Gastroesophageal sphincter (tissue), 4 donors: ENCODE results near the gene DOCK10. TPM values are rescaled to one million over a fixed set of nuclear protein-coding genes. Genes with fewer than 3 reads are reported as not detected.
"Not testable (repeated sequence)": the region's sequence is repeated elsewhere in the genome, so short reads cannot be mapped to it uniquely, and the experiment has no call there.

Experiments used
- ATAC-seq: fragments of 150-250 bp; one replicate; pipeline ENCODE4 v1.9.1; 2016; ENCODE audit warnings: mild to moderate bottlenecking, moderate library complexity
- H3K27ac ChIP-seq, 4 donors: fragments of 200-600 bp; sonication (generic) in 3 of 4; 1 replicate in 3 of 4; 2 replicates in 1 of 4; pipeline ENCODE4 v1.5.1; 2016 to 2019
- H3K27me3 ChIP-seq: fragments of 200-600 bp; sonication (generic); one replicate; pipeline ENCODE4 v1.5.1; 2019
- H3K36me3 ChIP-seq, 2 donors: fragments of 200-600 bp; sonication (generic); one replicate each; pipeline ENCODE4 v1.5.1; 2019; ENCODE audit warnings: control low read depth in 1 of 2
- H3K4me1 ChIP-seq, 3 donors: fragments of 200-600 bp; sonication (generic); 1 replicate in 2 of 3; 2 replicates in 1 of 3; pipeline ENCODE4 v1.5.1; 2016 to 2019; ENCODE audit warnings: control low read depth in 2 of 3
- H3K4me3 ChIP-seq, 2 donors: fragments of 200-600 bp; sonication (generic); one replicate each; pipeline ENCODE4 v1.5.1; 2019; ENCODE audit warnings: mild to moderate bottlenecking in 1 of 2, moderate library complexity in 1 of 2
- H3K9me3 ChIP-seq, 3 donors: fragments of 200-600 bp; sonication (generic); one replicate each; pipeline ENCODE4 v1.5.1; 2017 to 2019; ENCODE audit warnings: control low read depth in 2 of 3
- EP300 ChIP-seq: sonication (generic); formaldehyde crosslinking; IDR thresholded peaks from one replicate; pipeline ENCODE4 v1.6.1; 2017; ENCODE audit warnings: antibody characterized with exemption, mild to moderate bottlenecking
- POLR2A ChIP-seq, 2 donors: fragments of 450-650 bp; IDR thresholded peaks; one replicate each; pipeline ENCODE4 v1.6.1; 2017; ENCODE audit warnings: antibody characterized with exemption in 2 of 2, mild to moderate bottlenecking in 2 of 2, moderate library complexity in 1 of 2
- POLR2AphosphoS5 ChIP-seq: sonication (generic); formaldehyde crosslinking; IDR thresholded peaks from one replicate; pipeline ENCODE4 v1.6.1; 2017; ENCODE audit warnings: antibody characterized with exemption
- WGBS, 2 donors: methylation state at CpG; one replicate each; pipeline ENCODE4 v1.1.5; 2018; ENCODE audit warnings: low coverage in 1 of 2; 5-methylcytosine and 5-hydroxymethylcytosine counted together
- total RNA-seq, 4 donors: library from RNA; depleted of rRNA; stranded (reverse); fragments of >200 nt; gene quantifications; one replicate each; pipeline ENCODE4 v1.1.0, GENCODE V29; 2016
- TF ChIP-seq, protein P1 (sequence below), 4 experiments: fragments of 200-600 bp in 2 of 4; fragments of 450-650 bp in 2 of 4; sonication (generic) in 1 of 4; IDR thresholded peaks; one replicate each; pipeline ENCODE4 v1.5.1; 2017 to 2019; ENCODE audit warnings: antibody characterized with exemption in 4 of 4, mild to moderate bottlenecking in 2 of 4, moderate library complexity in 2 of 4

DOCK10 gene
- total RNA-seq, 4 donors from 2014 or later: 3.6 to 12.6 (median 7.3) TPM

DNA sequence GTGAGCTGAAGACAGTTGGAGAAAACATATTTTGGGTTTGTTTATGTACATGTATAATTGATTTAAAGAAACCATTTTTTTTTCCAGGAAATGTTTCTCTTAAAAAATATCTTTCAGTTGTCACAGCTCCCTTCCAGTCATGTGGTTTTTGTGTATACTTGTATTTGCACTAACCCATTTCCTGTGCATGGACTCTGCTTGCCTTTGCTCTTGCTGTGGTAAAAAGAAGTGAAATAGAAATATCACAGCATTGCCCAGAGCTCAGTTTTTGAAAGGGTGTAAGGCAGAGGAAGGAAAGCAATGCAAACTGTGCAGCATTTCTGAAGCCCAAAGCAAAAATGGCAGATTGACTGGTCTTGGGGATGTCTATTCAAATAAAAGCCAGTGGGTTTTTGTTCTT lies 10.4 kb upstream of the DOCK10 start:
- ATAC-seq: no peak
- no peaks in the 10 kb centered on the region for H3K9me3 ChIP-seq
- TF ChIP-seq POLR2AphosphoS5 (no peak), EP300 (no peak), POLR2A (IDR thresholded peaks at IDR 0.05) (no peak)
- TF ChIP-seq, protein P1, sequence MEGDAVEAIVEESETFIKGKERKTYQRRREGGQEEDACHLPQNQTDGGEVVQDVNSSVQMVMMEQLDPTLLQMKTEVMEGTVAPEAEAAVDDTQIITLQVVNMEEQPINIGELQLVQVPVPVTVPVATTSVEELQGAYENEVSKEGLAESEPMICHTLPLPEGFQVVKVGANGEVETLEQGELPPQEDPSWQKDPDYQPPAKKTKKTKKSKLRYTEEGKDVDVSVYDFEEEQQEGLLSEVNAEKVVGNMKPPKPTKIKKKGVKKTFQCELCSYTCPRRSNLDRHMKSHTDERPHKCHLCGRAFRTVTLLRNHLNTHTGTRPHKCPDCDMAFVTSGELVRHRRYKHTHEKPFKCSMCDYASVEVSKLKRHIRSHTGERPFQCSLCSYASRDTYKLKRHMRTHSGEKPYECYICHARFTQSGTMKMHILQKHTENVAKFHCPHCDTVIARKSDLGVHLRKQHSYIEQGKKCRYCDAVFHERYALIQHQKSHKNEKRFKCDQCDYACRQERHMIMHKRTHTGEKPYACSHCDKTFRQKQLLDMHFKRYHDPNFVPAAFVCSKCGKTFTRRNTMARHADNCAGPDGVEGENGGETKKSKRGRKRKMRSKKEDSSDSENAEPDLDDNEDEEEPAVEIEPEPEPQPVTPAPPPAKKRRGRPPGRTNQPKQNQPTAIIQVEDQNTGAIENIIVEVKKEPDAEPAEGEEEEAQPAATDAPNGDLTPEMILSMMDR (IDR thresholded peaks at IDR 0.05): no peak
- H3K4me1 ChIP-seq: no peaks in the 10 kb centered on the region
- no peak overlapping the region for H3K27ac ChIP-seq
- no peaks in the 10 kb centered on the region for H3K27me3 ChIP-seq
- H3K4me3 ChIP-seq: no peak overlapping the region
- H3K36me3 ChIP-seq: no peaks in the 10 kb centered on the region

DNA sequence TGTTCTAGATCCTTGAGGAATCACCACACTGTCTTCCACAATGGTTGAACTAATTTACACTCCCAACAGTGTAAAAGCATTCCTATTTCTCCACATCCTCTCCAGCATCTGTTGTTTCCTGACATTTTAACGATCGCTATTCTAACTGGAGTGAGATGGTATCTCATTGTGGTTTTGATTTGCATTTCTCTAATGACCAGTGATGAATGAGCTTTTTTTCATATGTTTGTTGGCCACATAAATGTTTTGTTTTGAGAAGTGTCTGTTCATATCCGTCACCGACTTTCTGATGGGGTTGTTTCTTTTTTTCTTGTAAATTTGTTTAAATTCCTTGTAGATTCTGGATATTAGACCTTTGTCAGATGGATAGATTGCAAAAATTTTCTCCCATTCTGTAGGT lies 5.2 kb upstream of the DOCK10 start:
- H3K4me3 ChIP-seq, H3K4me1 ChIP-seq, H3K36me3 ChIP-seq, H3K27ac ChIP-seq, ATAC-seq, H3K9me3 ChIP-seq: not testable (repeated sequence)
- H3K27me3 ChIP-seq: peaks cover 19% of the 10 kb centered on the region
- WGBS, 2 donors: 86 to 95% methylated on average over 4 of the region's 4 CpGs

DNA sequence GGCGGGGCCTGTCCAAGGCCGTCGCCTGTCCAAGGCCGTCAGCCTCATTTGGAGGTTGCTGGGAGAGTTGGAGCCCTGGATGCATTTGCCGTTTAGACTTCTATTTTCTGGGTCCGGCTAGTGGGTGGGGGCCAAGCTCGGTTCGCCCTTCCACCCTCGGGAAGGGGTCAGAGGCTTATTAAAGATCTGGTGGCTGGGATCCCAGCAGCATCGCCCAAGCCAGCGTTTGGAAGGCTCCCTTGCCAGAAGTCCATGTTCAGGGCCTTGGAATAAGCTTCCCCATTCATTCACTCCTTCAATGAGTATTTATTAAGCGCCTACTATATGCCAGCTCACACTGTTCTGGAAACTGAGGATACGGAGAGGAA lies 516 bp upstream of the DOCK10 start:
- WGBS, 2 donors: 35 to 50% methylated on average over 2 of the region's 13 CpGs
- ATAC-seq: no peak
- no peaks in the 10 kb centered on the region for H3K9me3 ChIP-seq
- H3K27ac ChIP-seq: no peak overlapping the region
- H3K4me1 ChIP-seq: peaks cover 0 to 25% (median 5%) of the 10 kb centered on the region in 3 donors
- H3K27me3 ChIP-seq: peaks cover 44% of the 10 kb centered on the region
- TF ChIP-seq, protein P1 (IDR thresholded peaks at IDR 0.05): no peak
- no peak for TF ChIP-seq EP300
- no peaks in the 10 kb centered on the region for H3K36me3 ChIP-seq
- H3K4me3 ChIP-seq: peak overlapping the region; percentile 39 to 60

DNA sequence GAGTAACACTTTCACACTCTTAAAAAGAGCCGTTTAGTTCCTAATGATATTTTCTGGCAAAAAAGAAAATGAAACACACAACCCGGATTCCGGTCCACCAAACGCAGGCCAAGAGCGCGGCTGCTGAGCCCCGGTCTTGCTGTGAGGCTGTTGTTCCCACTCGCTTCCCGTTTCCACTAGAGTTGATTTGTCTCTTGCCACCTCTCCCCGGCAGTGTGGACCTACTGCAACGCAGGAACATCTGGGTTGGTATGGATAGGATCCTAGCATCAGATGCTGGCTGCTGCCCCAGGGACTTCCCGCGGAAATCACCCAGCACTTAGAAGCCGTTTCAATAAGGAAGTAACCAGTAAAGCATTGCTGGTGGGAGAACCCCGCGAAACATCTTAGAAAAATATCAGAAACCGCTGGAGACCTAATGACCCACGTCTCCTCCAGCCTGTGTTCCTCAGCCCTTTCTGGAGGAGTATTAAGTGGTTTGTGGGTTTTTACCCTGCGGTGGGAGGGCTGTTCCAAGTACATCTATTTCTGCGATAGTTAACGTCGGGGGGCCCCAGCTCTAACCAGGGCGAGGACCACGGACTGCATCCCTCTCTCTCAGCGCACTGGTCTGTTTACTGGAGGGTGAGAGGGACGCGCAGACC lies 939 bp downstream of the DOCK10 start:
- WGBS, 2 donors: 4 to 10% methylated on average over 2 to 17 of the region's 27 CpGs
- Histone ChIP-seq H3K27ac (peak overlapping the region in 1 of 4 donors; percentile 38), H3K9me3 (no peaks in the 10 kb centered on the region), H3K36me3 (no peaks in the 10 kb centered on the region), H3K4me3 (peak overlapping the region; percentile 39 to 60), H3K27me3 (peaks cover 44% of the 10 kb centered on the region), H3K4me1 (peaks cover 0 to 25% (median 5%) of the 10 kb centered on the region in 3 donors)
- no peak for TF ChIP-seq POLR2AphosphoS5
- TF ChIP-seq POLR2A (IDR thresholded peaks at IDR 0.05): no peak
- TF ChIP-seq, protein P1 (IDR thresholded peaks at IDR 0.05): no peak
- TF ChIP-seq EP300: no peak
- ATAC-seq: no peak

DNA sequence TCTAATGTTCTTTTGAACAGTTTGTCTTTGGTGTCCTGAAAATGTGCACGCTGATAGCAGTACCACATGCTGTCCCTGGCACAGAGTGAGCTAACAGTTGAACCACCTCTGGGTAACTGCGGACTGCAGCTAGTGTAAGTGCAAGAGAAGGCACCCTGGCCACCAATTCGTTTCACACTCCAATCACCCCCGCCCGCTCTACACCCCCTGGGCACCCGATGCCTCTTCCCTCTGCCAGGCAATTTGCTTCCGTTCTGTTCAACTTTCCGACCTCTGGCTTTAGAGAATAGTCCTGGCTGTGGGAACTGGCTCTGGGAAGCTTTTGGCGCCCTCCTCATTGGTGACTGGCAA lies 1.4 kb downstream of the DOCK10 start:
- H3K36me3 ChIP-seq: no peaks in the 10 kb centered on the region
- no peak overlapping the region for H3K27ac ChIP-seq
- ATAC-seq: no peak
- TF ChIP-seq, protein P1 (IDR thresholded peaks at IDR 0.05): no peak
- TF ChIP-seq POLR2A (IDR thresholded peaks at IDR 0.05) (no peak), POLR2AphosphoS5 (no peak), EP300 (no peak)
- peak overlapping the region; percentile 39 to 60 for H3K4me3 ChIP-seq
- H3K9me3 ChIP-seq: no peaks in the 10 kb centered on the region
- 0 to 14% methylated on average over 1 to 8 of the region's 9 CpGs for WGBS, 2 donors
- peaks cover 0 to 25% (median 5%) of the 10 kb centered on the region in 3 donors for H3K4me1 ChIP-seq
- H3K27me3 ChIP-seq: peaks cover 44% of the 10 kb centered on the region
